A549 (cell line): Measurements from ENCODE around the gene CD101. TPM values are rescaled to one million over a fixed set of nuclear protein-coding genes. Genes with fewer than 3 reads are reported as not detected.

Experiments
- ATAC-seq, 2 experiments: fragments of 200-7000 bp in 1 of 2; fragments of >200 bp in 1 of 2; cut with Nextera tagmentation in 1 of 2; cut with Tn5 transposase in 1 of 2; 3 replicates each; pipeline versions ENCODE4 v1.8.0 to v1.9.1; 2018 to 2020; ENCODE audit warnings: mild to moderate bottlenecking in 1 of 2, moderate library complexity in 1 of 2
- CTCF ChIA-PET: fragments of 300-600 bp; sonication (Branson Sonifier 250); formaldehyde crosslinking; extraction: SDS; loops from one replicate; lab custom pipeline; 2021; ENCODE audit warnings: antibody characterized with exemption, inconsistent platforms; lab: Yijun Ruan, JAX
- POLR2A ChIA-PET: fragments of 350-600 bp; formaldehyde crosslinking; extraction: SDS; loops from one replicate; lab custom pipeline; 2021; ENCODE audit warnings: antibody characterized with exemption, inconsistent platforms; lab: Yijun Ruan, JAX
- DNase-seq, 2 experiments: peaks; one replicate each; pipeline versions ENCODE4 v3.0.0 to v3.0.0-alpha.2; 2011 to 2016; ENCODE audit warnings: low read depth in 1 of 2, low spot score in 1 of 2
- FAIRE-seq: peaks from 2 replicates; lab custom pipeline; 2011; peaks lifted over from hg19 to GRCh38; lab: Jason Lieb, UNC
- H3K27ac ChIP-seq, 2 experiments: fragments of >200 bp; sonication (Bioruptor Twin); formaldehyde crosslinking; 3 replicates each; pipeline ENCODE4 v1.5.1; 2016 to 2017
- H3K4me1 ChIP-seq: fragments of >200 bp; sonication (Bioruptor Twin); formaldehyde crosslinking; 3 replicates; pipeline ENCODE4 v1.6.1; 2016
- H3K4me2 ChIP-seq: fragments of >200 bp; sonication (Bioruptor Twin); formaldehyde crosslinking; 3 replicates; pipeline ENCODE4 v1.6.1; 2016
- H3K4me3 ChIP-seq: fragments of >200 bp; sonication (Bioruptor Twin); formaldehyde crosslinking; 3 replicates; pipeline ENCODE4 v1.5.1; 2016
- H3K9me3 ChIP-seq: fragments of >200 bp; sonication (Bioruptor Twin); formaldehyde crosslinking; 3 replicates; pipeline ENCODE4 v1.6.1; 2016
- BHLHE40 ChIP-seq: IDR thresholded peaks from 2 replicates; pipeline ENCODE4 v1.6.1; 2012; ENCODE audit warnings: low read depth, low read length, inconsistent platforms
- CHD4 ChIP-seq: fragments of 200-600 bp; sonication (generic); IDR thresholded peaks from 2 replicates; pipeline ENCODE4 v1.6.1; 2016; ENCODE audit warnings: antibody characterized with exemption, mild to moderate bottlenecking, borderline replicate concordance
- ELK1 ChIP-seq: fragments of 150-350 bp; IDR thresholded peaks from 2 replicates; pipeline ENCODE4 v1.6.1; 2014; ENCODE audit warnings: low read depth, mild to moderate bottlenecking, low read length
- FOSL2 ChIP-seq, 2 experiments: fragments of 450-650 bp in 1 of 2; fragments of >200 bp in 1 of 2; sonication (Bioruptor Twin) in 1 of 2; formaldehyde crosslinking; IDR thresholded peaks; 2 replicates each; pipeline versions ENCODE4 v1.5.0 to v1.6.1; 2016 to 2020; ENCODE audit warnings: mild to moderate bottlenecking in 1 of 2, moderate library complexity in 1 of 2
- FOXS1 ChIP-seq: fragments of 250-450 bp; sonication (Bioruptor Pico); IDR thresholded peaks from 2 replicates; pipeline ENCODE4 v1.5.0; 2020; ENCODE audit warnings: mild to moderate bottlenecking, moderate library complexity
- HOXB13 ChIP-seq: fragments of 250-450 bp; sonication (Bioruptor Pico); IDR thresholded peaks from 2 replicates; pipeline ENCODE4 v1.5.0; 2020; ENCODE audit warnings: low read depth, mild to moderate bottlenecking, moderate library complexity
- NPAS2 ChIP-seq: fragments of 250-450 bp; sonication (Bioruptor Pico); IDR thresholded peaks from 2 replicates; pipeline ENCODE4 v1.8.0; 2022; ENCODE audit warnings: mild to moderate bottlenecking, moderate library complexity, borderline replicate concordance
- PHF8 ChIP-seq: fragments of 200-600 bp; sonication (generic); IDR thresholded peaks from 2 replicates; pipeline ENCODE4 v1.6.1; 2016; ENCODE audit warnings: low read depth, mild to moderate bottlenecking, antibody characterized with exemption, moderate library complexity, borderline replicate concordance
- REST ChIP-seq: fragments of 200-600 bp; sonication (generic); IDR thresholded peaks from 2 replicates; pipeline ENCODE4 v1.6.1; 2016; ENCODE audit warnings: antibody characterized with exemption, mild to moderate bottlenecking, moderate library complexity
- WGBS: methylation state at CpG from one replicate; pipeline ENCODE4 v1.1.6; 2017; ENCODE audit errors: missing lambda C conversion rate; 5-methylcytosine and 5-hydroxymethylcytosine counted together
- polyA plus RNA-seq, 4 experiments: library from polyadenylated mRNA; depleted of rRNA in 3 of 4; stranded (reverse); fragments of >200 nt; fragmentation: RNase III in 1 of 4; extraction: RNeasy Plus Mini Kit Qiagen cat#74134 plus additional on column Dnase treatment in 1 of 4; gene quantifications; 2 replicates in 3 of 4; 3 replicates in 1 of 4; pipeline ENCODE4 v1.2.3, GENCODE V29; 2011 to 2017
- small RNA-seq, 6 experiments: library from RNA; depleted of rRNA; stranded (forward); fragments of <200 nt; gene quantifications; one replicate each; pipeline ENCODE3, GENCODE V24; 2012
- TF ChIP-seq, protein P1 (sequence below): fragments of 250-450 bp; sonication (Bioruptor Pico); IDR thresholded peaks from 2 replicates; pipeline ENCODE4 v1.5.0; 2021; ENCODE audit warnings: mild to moderate bottlenecking, moderate library complexity, borderline replicate concordance
- TF ChIP-seq, protein P2 (sequence below): IDR thresholded peaks from 2 replicates; pipeline ENCODE4 v1.6.1; 2012; ENCODE audit warnings: low read depth, borderline replicate concordance

CD101 gene
- polyA plus RNA-seq, 2 of the 4 experiments (the other 2 are of a cell fraction) = 0.21 to 0.52 TPM

DNA sequence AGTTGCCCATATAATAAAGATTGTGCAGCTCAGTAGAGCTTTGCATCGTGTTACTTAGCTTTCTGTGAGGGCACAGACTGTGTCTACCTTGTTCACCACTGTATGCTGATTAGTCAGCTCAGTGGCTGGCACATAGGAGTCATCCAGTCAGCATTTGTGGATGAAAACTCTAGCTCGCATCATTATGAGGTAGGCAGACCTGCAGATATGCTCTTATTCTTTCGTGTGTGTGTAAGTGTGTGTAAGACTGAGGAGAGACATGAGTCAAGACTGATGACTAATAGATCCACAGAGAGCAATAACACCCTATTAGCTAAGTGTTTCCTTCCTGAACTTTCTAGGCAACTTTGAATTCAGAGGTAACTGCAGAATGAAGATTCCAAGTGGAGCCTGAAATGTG lies 75.7 kb downstream of the CD101 start:
- no peak for TF ChIP-seq FOSL2 (IDR thresholded peaks at IDR 0.05)
- TF ChIP-seq FOSL2 (CRISPR knock-in tag; IDR thresholded peaks at IDR 0.05) = peak; percentile 26; the same call in 1 of the 2 replicates
- TF ChIP-seq HOXB13 = no peak
- POLR2A ChIA-PET = no interaction called here
- H3K27ac ChIP-seq = peak overlapping the region; percentile 35 to 38; a peak in 1 of 6 replicates
- 31% methylated on average over 3 of the region's 3 CpGs for WGBS
- no peak for FAIRE-seq
- no peak overlapping the region for H3K4me3 ChIP-seq
- H3K4me2 ChIP-seq = no peak overlapping the region
- H3K9me3 ChIP-seq = no peaks in the 10 kb centered on the region
- peak; percentile 64 to 87 for ATAC-seq
- peaks cover 11% of the 10 kb centered on the region for H3K4me1 ChIP-seq
- CTCF ChIA-PET = interaction anchor here (1.2 kb wide), 1 partner anchor 10 kb away, joined by 9 read pairs; no protein-coding TSS in a partner anchor
- DNase-seq = peak in 1 of 2 experiments; percentile 40

GRCh38 chr1:117079737-117080136 lies 78.2 kb downstream of the CD101 start:
- DNase-seq (no peak), ATAC-seq (no peak)
- Histone ChIP-seq H3K4me2 (no peak overlapping the region), H3K4me1 (peaks cover 11% of the 10 kb centered on the region), H3K27ac (no peak overlapping the region), H3K9me3 (no peaks in the 10 kb centered on the region)
- CTCF ChIA-PET = interaction anchor here (0.6 to 3.4 kb wide), 3 partner anchors 12 to 625 kb away, joined by 3 to 21 read pairs (median 3); no protein-coding TSS in a partner anchor
- TF ChIP-seq FOXS1 (CRISPR knock-in tag) = no peak
- no peak for TF ChIP-seq PHF8
- TF ChIP-seq, protein P1, sequence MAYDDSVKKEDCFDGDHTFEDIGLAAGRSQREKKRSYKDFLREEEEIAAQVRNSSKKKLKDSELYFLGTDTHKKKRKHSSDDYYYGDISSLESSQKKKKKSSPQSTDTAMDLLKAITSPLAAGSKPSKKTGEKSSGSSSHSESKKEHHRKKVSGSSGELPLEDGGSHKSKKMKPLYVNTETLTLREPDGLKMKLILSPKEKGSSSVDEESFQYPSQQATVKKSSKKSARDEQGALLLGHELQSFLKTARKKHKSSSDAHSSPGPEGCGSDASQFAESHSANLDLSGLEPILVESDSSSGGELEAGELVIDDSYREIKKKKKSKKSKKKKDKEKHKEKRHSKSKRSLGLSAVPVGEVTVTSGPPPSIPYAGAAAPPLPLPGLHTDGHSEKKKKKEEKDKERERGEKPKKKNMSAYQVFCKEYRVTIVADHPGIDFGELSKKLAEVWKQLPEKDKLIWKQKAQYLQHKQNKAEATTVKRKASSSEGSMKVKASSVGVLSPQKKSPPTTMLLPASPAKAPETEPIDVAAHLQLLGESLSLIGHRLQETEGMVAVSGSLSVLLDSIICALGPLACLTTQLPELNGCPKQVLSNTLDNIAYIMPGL (CRISPR knock-in tag) = no peak
- TF ChIP-seq BHLHE40 = no peak
- TF ChIP-seq, all 56 proteins: peak for 0
- H3K4me3 ChIP-seq = no peak overlapping the region
- no peak for FAIRE-seq
- WGBS = 93% methylated on average over 6 of the region's 6 CpGs
- POLR2A ChIA-PET = no interaction called here

GRCh38 chr1:117084231-117084630 lies 82.7 kb downstream of the CD101 start:
- no peak overlapping the region for H3K4me3 ChIP-seq
- H3K9me3 ChIP-seq = no peaks in the 10 kb centered on the region
- FAIRE-seq (no peak), ATAC-seq (no peak), DNase-seq (no peak)
- POLR2A ChIA-PET = no interaction called here
- TF ChIP-seq NPAS2 (no peak), ELK1 (no peak), REST (no peak), CHD4 (no peak)
- TF ChIP-seq, protein P2, sequence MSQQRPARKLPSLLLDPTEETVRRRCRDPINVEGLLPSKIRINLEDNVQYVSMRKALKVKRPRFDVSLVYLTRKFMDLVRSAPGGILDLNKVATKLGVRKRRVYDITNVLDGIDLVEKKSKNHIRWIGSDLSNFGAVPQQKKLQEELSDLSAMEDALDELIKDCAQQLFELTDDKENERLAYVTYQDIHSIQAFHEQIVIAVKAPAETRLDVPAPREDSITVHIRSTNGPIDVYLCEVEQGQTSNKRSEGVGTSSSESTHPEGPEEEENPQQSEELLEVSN = no peak
- no peaks in the 10 kb centered on the region for H3K4me1 ChIP-seq
- H3K27ac ChIP-seq = no peak overlapping the region
- H3K4me2 ChIP-seq = no peak overlapping the region
- CTCF ChIA-PET = no interaction called here
- 97% methylated on average over 5 of the region's 6 CpGs for WGBS

Small RNA genes lying within 50 kb of the gene (small RNA-seq; reads per million reads assigned to genes)
- 0 reads per million in 6 experiments for gene RNA5SP55

Other genes with a start within 250 kb of the CD101 start
- not detected in 2 replicates for gene CD2, start 247.3 kb upstream of the CD101 start, polyA plus RNA-seq (2011; rRNA removed)
- not detected in 3 replicates for gene CD2, start 247.3 kb upstream of the CD101 start, polyA plus RNA-seq (2017; fragmentation: RNase III; extraction: RNeasy Plus Mini Kit Qiagen cat#74134 plus additional on column Dnase treatment)
- 39.0 and 51.1 TPM in 2 replicates for gene PTGFRN, start 91.8 kb upstream of the CD101 start, polyA plus RNA-seq (2011; rRNA removed)
- gene PTGFRN, start 91.8 kb upstream of the CD101 start, polyA plus RNA-seq (2017; fragmentation: RNase III; extraction: RNeasy Plus Mini Kit Qiagen cat#74134 plus additional on column Dnase treatment) = 13.7 to 17.4 TPM (median 16.7 TPM) in 3 replicates
- gene TTF2, start 58.6 kb downstream of the CD101 start, polyA plus RNA-seq (2011; rRNA removed) = 26.6 and 31.0 TPM in 2 replicates
- 14.5 to 16.5 TPM (median 16.1 TPM) in 3 replicates for gene TTF2, start 58.6 kb downstream of the CD101 start, polyA plus RNA-seq (2017; fragmentation: RNase III; extraction: RNeasy Plus Mini Kit Qiagen cat#74134 plus additional on column Dnase treatment)
- 3.4 TPM in 2 replicates for gene TRIM45, start 120.0 kb downstream of the CD101 start, polyA plus RNA-seq (2011; rRNA removed)
- 2.1 to 3.0 TPM (median 2.9 TPM) in 3 replicates for gene TRIM45, start 120.0 kb downstream of the CD101 start, polyA plus RNA-seq (2017; fragmentation: RNase III; extraction: RNeasy Plus Mini Kit Qiagen cat#74134 plus additional on column Dnase treatment)
- gene VTCN1, start 209.2 kb downstream of the CD101 start, polyA plus RNA-seq (2011; rRNA removed) = 0.18 and 0.34 TPM in 2 replicates
- 0.04 to 0.18 TPM (median 0.16 TPM) in 3 replicates for gene VTCN1, start 209.2 kb downstream of the CD101 start, polyA plus RNA-seq (2017; fragmentation: RNase III; extraction: RNeasy Plus Mini Kit Qiagen cat#74134 plus additional on column Dnase treatment)